HG02763 (cell line): ENCODE measurements around the gene RDH13.
A peak's percentile ranks its signal among the peaks of the same experiment; 100 is the strongest.
"Not testable (repeated sequence)": the region's sequence is repeated elsewhere in the genome, so short reads cannot be mapped to it uniquely, and the experiment has no call there.

Experiments used
- ATAC-seq: cut with Tn5 transposase; IDR thresholded peaks from one replicate; pipeline ENCODE4 v1.9.1; 2021; ENCODE audit warnings: mild to moderate bottlenecking, moderate library complexity; ENCODE audit not compliant: unreplicated experiment

The RDH13 gene

GRCh38 chr19:55020351-55020750 is 42.6 kb downstream of the RDH13 start:
- ATAC-seq: not testable (repeated sequence)

GRCh38 chr19:55018633-55019032 is 44.3 kb downstream of the RDH13 start:
- ATAC-seq: no peak

- ATAC-seq: no peak
Measured at GRCh38 chr19:55018216-55018615, 44.7 kb downstream of the RDH13 start.

- ATAC-seq: no peak
Measured at GRCh38 chr19:55016017-55016416, 46.9 kb downstream of the RDH13 start.

- ATAC-seq: no peak
Measured at GRCh38 chr19:55015126-55015525, 47.8 kb downstream of the RDH13 start.

GRCh38 chr19:55014714-55015113 is 48.2 kb downstream of the RDH13 start:
- no peak for ATAC-seq

GRCh38 chr19:55013596-55013995 is 49.4 kb downstream of the RDH13 start:
- no peak for ATAC-seq

GRCh38 chr19:55012306-55012705 is 50.6 kb downstream of the RDH13 start:
- no peak for ATAC-seq

GRCh38 chr19:55010561-55010960 is 52.4 kb downstream of the RDH13 start:
- not testable (repeated sequence) for ATAC-seq

- ATAC-seq: not testable (repeated sequence)
Measured at GRCh38 chr19:55008781-55009180, 54.2 kb downstream of the RDH13 start.

GRCh38 chr19:55008189-55008588 is 54.8 kb downstream of the RDH13 start:
- not testable (repeated sequence) for ATAC-seq

- ATAC-seq: not testable (repeated sequence)
Measured at GRCh38 chr19:55007537-55007936, 55.4 kb downstream of the RDH13 start.

- not testable (repeated sequence) for ATAC-seq
Measured at GRCh38 chr19:55006795-55007194, 56.2 kb downstream of the RDH13 start.

- peak; percentile 60 for ATAC-seq
Measured at GRCh38 chr19:55005684-55006488, 57.1 kb downstream of the RDH13 start.

GRCh38 chr19:55000761-55001160 is 62.2 kb downstream of the RDH13 start:
- no peak for ATAC-seq

- ATAC-seq: not testable (repeated sequence)
Measured at GRCh38 chr19:54998751-54999239, 64.2 kb downstream of the RDH13 start.

GRCh38 chr19:54995561-54995960 is 67.4 kb downstream of the RDH13 start:
- ATAC-seq: no peak
